ENCODE results near the gene TMEM267.
"Not testable (repeated sequence)": the region's sequence is repeated elsewhere in the genome, so short reads cannot be mapped to it uniquely, and the experiment has no call there.

TMEM267 gene

DNA sequence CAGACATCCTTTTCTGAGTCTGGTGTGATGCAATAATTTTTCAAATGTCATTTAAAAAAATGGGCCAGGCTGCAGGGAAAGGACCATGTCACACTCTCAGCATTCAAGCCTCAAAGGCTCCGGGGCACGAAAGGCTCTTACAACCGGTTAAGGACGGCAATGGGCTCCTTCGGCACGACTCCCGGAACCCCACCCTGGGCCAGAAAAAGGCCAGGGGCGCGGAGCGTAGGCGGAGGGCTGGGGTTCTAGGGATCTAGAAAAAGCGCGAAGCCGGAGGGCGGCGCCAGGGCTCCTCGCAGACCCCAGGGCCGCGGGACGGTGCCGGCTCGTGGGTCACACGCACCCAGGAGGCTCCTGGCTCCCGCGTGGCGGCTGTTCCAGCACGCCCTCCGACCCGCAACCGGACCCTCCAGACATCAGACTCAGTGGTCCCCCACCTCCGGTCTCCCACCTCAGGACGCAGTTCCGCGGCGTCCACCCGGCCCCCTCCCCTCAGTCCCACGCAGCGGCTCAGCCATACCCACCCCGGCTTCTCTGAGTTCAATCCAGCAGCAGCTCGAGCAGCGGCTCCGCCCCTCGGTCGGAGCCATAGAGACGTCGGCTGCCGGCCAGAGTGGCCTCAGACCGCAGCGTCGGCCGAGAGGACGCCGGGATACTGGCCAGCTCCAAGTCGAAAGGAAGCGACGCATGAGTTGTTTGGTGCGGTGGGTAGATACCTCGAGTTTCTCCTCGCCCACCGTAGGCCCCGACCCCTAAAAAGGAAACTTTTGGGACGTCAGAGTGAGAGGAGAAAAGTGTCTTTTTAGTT, at the start of gene TMEM267:
TMEM267 (minus strand) TSS at position 568 of the 808 bp plus-strand sequence. CDS start 29,896 bp downstream, outside the sequence.
- no peaks in the 10 kb centered on the region for H3K27me3 ChIP-seq (ENCODE audit: control insufficient read depth in 1 of 2, insufficient read depth in 2 of 2, low read length in 2 of 2)
- H3K27ac ChIP-seq (ENCODE audit: low read depth, low read length), result peak within 1 kb of the TSS; percentile 98
- peak within 1 kb of the TSS; percentile 79 to 88 for H3K4me3 ChIP-seq (ENCODE audit: low read depth in 1 of 2, low read length in 2 of 2)
- H3K9ac ChIP-seq (ENCODE audit: low read depth in 1 of 2, low read length in 2 of 2), result peak within 1 kb of the TSS; percentile 79 to 93
- H3K9me3 ChIP-seq (ENCODE audit: control insufficient read depth in 1 of 2, low read length in 2 of 2), result no peaks in the 10 kb centered on the region
- H3K4me1 ChIP-seq (ENCODE audit: control insufficient read depth in 1 of 2, insufficient read depth in 2 of 2, low read length in 2 of 2), result peaks cover 12 to 18% of the 10 kb centered on the region in 2 donors
- H3K36me3 ChIP-seq (ENCODE audit: control insufficient read depth in 1 of 2, insufficient read depth in 2 of 2, low read length in 2 of 2), result no peaks in the 10 kb centered on the region

DNA sequence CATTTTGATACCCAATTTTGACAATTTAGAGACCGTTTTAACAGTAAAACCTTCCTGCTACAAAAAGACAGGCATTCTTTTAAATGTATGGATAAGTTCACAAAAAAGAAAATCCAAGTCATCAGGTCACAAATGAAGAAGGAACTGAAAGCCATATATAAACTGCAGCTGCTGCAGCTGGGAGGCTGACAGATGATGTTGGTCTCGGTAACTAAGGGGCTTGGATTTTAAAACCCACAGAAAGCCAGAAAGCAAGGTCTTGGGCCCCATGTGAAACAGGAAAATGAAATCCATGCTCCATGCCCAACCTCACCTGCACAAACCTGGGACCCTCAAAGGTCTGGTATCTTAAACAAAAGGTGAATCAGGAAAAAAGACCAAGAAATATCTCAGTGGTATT, 47.0 kb upstream of the TMEM267 start:
- Histone ChIP-seq H3K9ac (ENCODE audit: low read depth in 1 of 2, low read length in 2 of 2) (no peak overlapping the region), H3K36me3 (ENCODE audit: control insufficient read depth in 1 of 2, insufficient read depth in 2 of 2, low read length in 2 of 2) (peaks cover 29 to 65% of the 10 kb centered on the region in 2 donors)

GRCh38 chr5:43523662-43524072, 40.0 kb upstream of the TMEM267 start:
- no peaks in the 10 kb centered on the region for H3K9me3 ChIP-seq (ENCODE audit: control insufficient read depth in 1 of 2, low read length in 2 of 2)
- H3K4me1 ChIP-seq (ENCODE audit: control insufficient read depth in 1 of 2, insufficient read depth in 2 of 2, low read length in 2 of 2), result no peaks in the 10 kb centered on the region
- no peak overlapping the region for H3K4me3 ChIP-seq (ENCODE audit: low read depth in 1 of 2, low read length in 2 of 2)
- peaks cover 25 to 28% of the 10 kb centered on the region in 2 donors for H3K36me3 ChIP-seq (ENCODE audit: control insufficient read depth in 1 of 2, insufficient read depth in 2 of 2, low read length in 2 of 2)
- no peak overlapping the region for H3K27ac ChIP-seq (ENCODE audit: low read depth, low read length)
- H3K27me3 ChIP-seq (ENCODE audit: control insufficient read depth in 1 of 2, insufficient read depth in 2 of 2, low read length in 2 of 2), result no peaks in the 10 kb centered on the region
- no peak overlapping the region for H3K9ac ChIP-seq (ENCODE audit: low read depth in 1 of 2, low read length in 2 of 2)

More for the DNA sequence above, 47.0 kb upstream of the TMEM267 start:
- Histone ChIP-seq H3K27ac (ENCODE audit: low read depth, low read length) (no peak overlapping the region), H3K4me1 (ENCODE audit: control insufficient read depth in 1 of 2, insufficient read depth in 2 of 2, low read length in 2 of 2) (no peaks in the 10 kb centered on the region), H3K4me3 (ENCODE audit: low read depth in 1 of 2, low read length in 2 of 2) (no peak overlapping the region), H3K9me3 (ENCODE audit: control insufficient read depth in 1 of 2, low read length in 2 of 2) (no peaks in the 10 kb centered on the region), H3K27me3 (ENCODE audit: control insufficient read depth in 1 of 2, insufficient read depth in 2 of 2, low read length in 2 of 2) (no peaks in the 10 kb centered on the region)

- Histone ChIP-seq H3K4me3 (ENCODE audit: low read depth in 1 of 2, low read length in 2 of 2) (no peak overlapping the region), H3K27me3 (ENCODE audit: control insufficient read depth in 1 of 2, insufficient read depth in 2 of 2, low read length in 2 of 2) (no peaks in the 10 kb centered on the region)
Measured at GRCh38 chr5:43520615-43521014, 37.0 kb upstream of the TMEM267 start.

DNA sequence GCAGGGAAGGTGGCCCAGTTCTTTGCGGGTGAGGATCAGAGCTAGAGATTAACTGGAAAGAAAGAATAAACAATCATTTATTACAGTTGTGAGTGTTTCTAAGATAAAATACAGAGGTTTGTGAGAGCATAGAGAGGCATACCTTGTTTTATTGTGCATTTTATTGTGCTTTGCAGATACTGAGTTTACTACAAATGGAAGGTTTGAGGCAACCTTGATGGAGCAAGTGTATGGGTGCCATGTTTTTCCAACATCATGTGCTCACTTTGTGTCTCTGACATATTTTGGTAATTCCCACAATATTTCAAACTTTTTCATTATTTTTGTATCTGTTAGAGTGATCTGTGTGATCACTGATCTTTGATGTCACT, 32.0 kb upstream of the TMEM267 start:
- H3K9ac ChIP-seq (ENCODE audit: low read depth in 1 of 2, low read length in 2 of 2), result peak overlapping the region; percentile 74 to 80
- H3K4me1 ChIP-seq (ENCODE audit: control insufficient read depth in 1 of 2, insufficient read depth in 2 of 2, low read length in 2 of 2), result peaks cover 6 to 17% of the 10 kb centered on the region in 2 donors
- H3K27ac ChIP-seq (ENCODE audit: low read depth, low read length), result no peak overlapping the region
- no peaks in the 10 kb centered on the region for H3K27me3 ChIP-seq (ENCODE audit: control insufficient read depth in 1 of 2, insufficient read depth in 2 of 2, low read length in 2 of 2)
- peak overlapping the region; percentile 86 to 88 for H3K4me3 ChIP-seq (ENCODE audit: low read depth in 1 of 2, low read length in 2 of 2)
- no peaks in the 10 kb centered on the region for H3K36me3 ChIP-seq (ENCODE audit: control insufficient read depth in 1 of 2, insufficient read depth in 2 of 2, low read length in 2 of 2)
- H3K9me3 ChIP-seq (ENCODE audit: control insufficient read depth in 1 of 2, low read length in 2 of 2), result no peaks in the 10 kb centered on the region

More at GRCh38 chr5:43520615-43521014, 37.0 kb upstream of the TMEM267 start:
- Histone ChIP-seq H3K9ac (ENCODE audit: low read depth in 1 of 2, low read length in 2 of 2) (no peak overlapping the region), H3K9me3 (ENCODE audit: control insufficient read depth in 1 of 2, low read length in 2 of 2) (no peaks in the 10 kb centered on the region), H3K4me1 (ENCODE audit: control insufficient read depth in 1 of 2, insufficient read depth in 2 of 2, low read length in 2 of 2) (peaks cover 2 to 4% of the 10 kb centered on the region in 2 donors), H3K27ac (ENCODE audit: low read depth, low read length) (no peak overlapping the region), H3K36me3 (ENCODE audit: control insufficient read depth in 1 of 2, insufficient read depth in 2 of 2, low read length in 2 of 2) (peaks cover 16 to 18% of the 10 kb centered on the region in 2 donors)

DNA sequence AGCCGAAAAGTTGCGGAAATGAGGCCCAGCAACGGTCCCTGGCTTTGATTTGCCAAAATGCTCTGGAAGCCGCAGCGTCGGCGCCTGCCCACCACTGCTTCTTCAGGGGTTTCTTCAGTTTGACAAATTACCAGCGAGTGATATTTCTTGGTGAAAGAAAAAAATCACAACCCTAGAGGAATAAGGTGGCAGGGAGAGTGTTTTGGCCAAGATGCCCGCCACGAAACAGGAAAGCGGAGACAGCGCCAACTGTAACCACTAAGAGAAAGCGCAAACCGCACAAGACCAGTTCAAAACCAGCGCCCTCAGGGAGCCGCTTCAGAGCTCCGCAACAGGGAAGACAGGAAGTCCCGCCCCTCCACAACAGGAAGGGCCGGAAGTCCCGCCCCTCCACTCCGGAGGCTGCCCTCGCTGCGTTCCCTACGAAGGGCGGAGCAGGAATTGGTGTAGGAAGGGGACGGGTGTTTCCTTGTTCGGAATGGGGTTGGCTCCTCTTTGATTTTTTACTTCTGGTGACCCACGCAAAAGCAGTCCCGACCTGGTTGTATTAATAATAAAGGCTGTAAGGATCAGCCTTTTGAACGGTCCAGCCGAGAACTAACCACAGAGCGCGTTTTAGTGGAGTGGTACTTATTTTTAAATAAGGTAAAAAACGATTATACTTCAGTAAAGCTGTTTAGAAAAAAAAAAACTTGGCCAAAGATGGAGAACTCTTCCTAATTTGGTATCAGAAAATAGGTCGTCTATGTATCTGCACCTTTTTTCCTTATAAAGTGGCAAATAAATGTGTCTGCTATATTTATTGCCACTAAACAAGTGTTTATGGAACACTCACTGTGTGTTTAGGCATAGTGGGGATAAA, 31.4 kb upstream of the TMEM267 start, which contains the start of gene C5orf34:
C5orf34 (minus strand) TSS at position 333 of the 862 bp plus-strand sequence. CDS start 5,809 bp downstream, outside the sequence.
- peak within 1 kb of the TSS; percentile 86 to 88 for H3K4me3 ChIP-seq (ENCODE audit: low read depth in 1 of 2, low read length in 2 of 2)
- no peaks in the 10 kb centered on the region for H3K36me3 ChIP-seq (ENCODE audit: control insufficient read depth in 1 of 2, insufficient read depth in 2 of 2, low read length in 2 of 2)
- H3K4me1 ChIP-seq (ENCODE audit: control insufficient read depth in 1 of 2, insufficient read depth in 2 of 2, low read length in 2 of 2), result peaks cover 6 to 17% of the 10 kb centered on the region in 2 donors
- H3K27ac ChIP-seq (ENCODE audit: low read depth, low read length), result peak within 1 kb of the TSS; percentile 47
- no peaks in the 10 kb centered on the region for H3K27me3 ChIP-seq (ENCODE audit: control insufficient read depth in 1 of 2, insufficient read depth in 2 of 2, low read length in 2 of 2)
- peak within 1 kb of the TSS; percentile 74 to 80 for H3K9ac ChIP-seq (ENCODE audit: low read depth in 1 of 2, low read length in 2 of 2)
- no peaks in the 10 kb centered on the region for H3K9me3 ChIP-seq (ENCODE audit: control insufficient read depth in 1 of 2, low read length in 2 of 2)

- Histone ChIP-seq H3K9ac (ENCODE audit: low read depth in 1 of 2, low read length in 2 of 2) (peak overlapping the region; percentile 74 to 80), H3K27me3 (ENCODE audit: control insufficient read depth in 1 of 2, insufficient read depth in 2 of 2, low read length in 2 of 2) (no peaks in the 10 kb centered on the region), H3K4me1 (ENCODE audit: control insufficient read depth in 1 of 2, insufficient read depth in 2 of 2, low read length in 2 of 2) (peaks cover 6 to 17% of the 10 kb centered on the region in 2 donors), H3K36me3 (ENCODE audit: control insufficient read depth in 1 of 2, insufficient read depth in 2 of 2, low read length in 2 of 2) (no peaks in the 10 kb centered on the region), H3K27ac (ENCODE audit: low read depth, low read length) (peak overlapping the region; percentile 47), H3K9me3 (ENCODE audit: control insufficient read depth in 1 of 2, low read length in 2 of 2) (no peaks in the 10 kb centered on the region), H3K4me3 (ENCODE audit: low read depth in 1 of 2, low read length in 2 of 2) (peak overlapping the region; percentile 86 to 88)
Measured at GRCh38 chr5:43514471-43514815, 30.8 kb upstream of the TMEM267 start.

DNA sequence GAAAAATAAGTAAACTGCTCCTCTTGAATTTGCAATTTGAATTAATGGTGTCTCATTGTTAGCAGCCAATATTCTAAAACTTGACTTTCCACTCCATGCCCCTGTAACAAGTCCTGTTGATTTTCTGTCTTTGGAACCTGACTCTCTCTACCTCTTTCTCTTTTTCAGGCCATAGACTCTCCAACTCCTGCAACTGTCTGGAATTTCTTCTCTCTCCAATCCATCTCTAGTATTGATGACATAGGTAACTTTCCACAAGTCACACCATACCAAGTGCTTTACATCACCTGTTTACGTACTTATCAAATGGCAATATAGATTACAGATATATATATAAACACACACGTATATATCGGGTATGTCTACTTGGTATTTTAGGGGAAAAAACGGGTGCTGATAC, 30.4 kb upstream of the TMEM267 start:
- peak overlapping the region; percentile 86 to 88 for H3K4me3 ChIP-seq (ENCODE audit: low read depth in 1 of 2, low read length in 2 of 2)
- no peak overlapping the region for H3K27ac ChIP-seq (ENCODE audit: low read depth, low read length)
- H3K9me3 ChIP-seq (ENCODE audit: control insufficient read depth in 1 of 2, low read length in 2 of 2), result no peaks in the 10 kb centered on the region

GRCh38 chr5:43511062-43511461, 27.4 kb upstream of the TMEM267 start:
- not testable (repeated sequence) for H3K4me3 ChIP-seq (ENCODE audit: low read depth in 1 of 2, low read length in 2 of 2); H3K27ac ChIP-seq (ENCODE audit: low read depth, low read length)
- H3K4me1 ChIP-seq (ENCODE audit: control insufficient read depth in 1 of 2, insufficient read depth in 2 of 2, low read length in 2 of 2), result peaks cover 6 to 17% of the 10 kb centered on the region in 2 donors

More for the DNA sequence above, 30.4 kb upstream of the TMEM267 start:
- Histone ChIP-seq H3K36me3 (ENCODE audit: control insufficient read depth in 1 of 2, insufficient read depth in 2 of 2, low read length in 2 of 2) (no peaks in the 10 kb centered on the region), H3K27me3 (ENCODE audit: control insufficient read depth in 1 of 2, insufficient read depth in 2 of 2, low read length in 2 of 2) (no peaks in the 10 kb centered on the region), H3K4me1 (ENCODE audit: control insufficient read depth in 1 of 2, insufficient read depth in 2 of 2, low read length in 2 of 2) (peaks cover 6 to 17% of the 10 kb centered on the region in 2 donors), H3K9ac (ENCODE audit: low read depth in 1 of 2, low read length in 2 of 2) (peak overlapping the region; percentile 74 to 80)

GRCh38 chr5:43498581-43498980, 14.9 kb upstream of the TMEM267 start:
- no peaks in the 10 kb centered on the region for H3K4me1 ChIP-seq (ENCODE audit: control insufficient read depth in 1 of 2, insufficient read depth in 2 of 2, low read length in 2 of 2)
- H3K9ac ChIP-seq (ENCODE audit: low read depth in 1 of 2, low read length in 2 of 2), result no peak overlapping the region
- H3K36me3 ChIP-seq (ENCODE audit: control insufficient read depth in 1 of 2, insufficient read depth in 2 of 2, low read length in 2 of 2), result peaks cover 0 to 4% of the 10 kb centered on the region in 2 donors
- no peak overlapping the region for H3K4me3 ChIP-seq (ENCODE audit: low read depth in 1 of 2, low read length in 2 of 2)
- no peaks in the 10 kb centered on the region for H3K9me3 ChIP-seq (ENCODE audit: control insufficient read depth in 1 of 2, low read length in 2 of 2)
- H3K27ac ChIP-seq (ENCODE audit: low read depth, low read length), result no peak overlapping the region
- H3K27me3 ChIP-seq (ENCODE audit: control insufficient read depth in 1 of 2, insufficient read depth in 2 of 2, low read length in 2 of 2), result no peaks in the 10 kb centered on the region

More at GRCh38 chr5:43511062-43511461, 27.4 kb upstream of the TMEM267 start:
- H3K9me3 ChIP-seq (ENCODE audit: control insufficient read depth in 1 of 2, low read length in 2 of 2); H3K36me3 ChIP-seq (ENCODE audit: control insufficient read depth in 1 of 2, insufficient read depth in 2 of 2, low read length in 2 of 2); H3K9ac ChIP-seq (ENCODE audit: low read depth in 1 of 2, low read length in 2 of 2); H3K27me3 ChIP-seq (ENCODE audit: control insufficient read depth in 1 of 2, insufficient read depth in 2 of 2, low read length in 2 of 2): not testable (repeated sequence)

Data from duodenal mucosa (tissue), 2 donors.